ENCODE measurements around the gene EYA2.

The EYA2 gene

DNA sequence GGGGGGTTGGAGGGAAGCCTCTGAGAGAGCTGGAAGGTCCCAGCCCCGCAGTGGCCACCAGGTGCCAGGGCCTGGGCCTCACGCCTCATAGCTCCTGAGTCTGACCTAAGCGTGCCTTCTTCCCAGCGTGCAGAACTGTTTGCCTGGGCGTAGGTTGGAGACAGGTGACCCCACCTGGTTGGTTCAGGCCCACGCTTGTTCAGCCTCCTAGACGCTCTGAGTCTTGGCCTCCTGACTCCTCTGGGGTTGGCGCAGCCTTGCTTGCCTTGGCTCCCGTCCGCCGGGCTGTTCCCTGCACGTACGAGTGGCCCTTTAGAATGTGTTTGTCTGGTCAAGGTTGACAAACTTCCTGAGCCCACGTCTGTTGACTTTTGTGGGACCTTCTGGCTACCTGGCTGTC, 70.8 kb downstream of the EYA2 start:
- H3K4me3 ChIP-seq (ENCODE audit: low read length): no peak overlapping the region
- no peak for DNase-seq (ENCODE audit: low read depth, low spot score)

DNA sequence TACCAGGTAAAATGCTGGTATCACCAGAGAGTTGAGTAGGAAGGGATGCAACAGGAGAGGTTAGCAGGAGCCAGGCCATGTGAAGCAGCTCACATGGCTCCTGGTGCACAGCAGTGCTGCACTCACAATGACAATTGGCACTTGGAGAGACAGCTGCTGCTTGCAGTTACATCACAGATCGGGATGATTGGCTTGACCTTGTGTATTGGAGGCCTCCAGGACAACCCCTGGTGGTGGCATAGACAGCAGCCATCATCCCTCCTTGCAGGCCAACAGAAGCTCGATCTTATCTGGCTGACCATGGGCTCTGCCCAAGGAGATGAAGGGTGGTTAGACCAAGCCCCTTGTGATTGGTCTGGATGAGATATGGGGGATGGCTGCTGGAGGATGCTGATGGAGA, 73.0 kb downstream of the EYA2 start:
- no peak for DNase-seq (ENCODE audit: low read depth, low spot score)
- H3K4me3 ChIP-seq (ENCODE audit: low read length): no peak overlapping the region

DNA sequence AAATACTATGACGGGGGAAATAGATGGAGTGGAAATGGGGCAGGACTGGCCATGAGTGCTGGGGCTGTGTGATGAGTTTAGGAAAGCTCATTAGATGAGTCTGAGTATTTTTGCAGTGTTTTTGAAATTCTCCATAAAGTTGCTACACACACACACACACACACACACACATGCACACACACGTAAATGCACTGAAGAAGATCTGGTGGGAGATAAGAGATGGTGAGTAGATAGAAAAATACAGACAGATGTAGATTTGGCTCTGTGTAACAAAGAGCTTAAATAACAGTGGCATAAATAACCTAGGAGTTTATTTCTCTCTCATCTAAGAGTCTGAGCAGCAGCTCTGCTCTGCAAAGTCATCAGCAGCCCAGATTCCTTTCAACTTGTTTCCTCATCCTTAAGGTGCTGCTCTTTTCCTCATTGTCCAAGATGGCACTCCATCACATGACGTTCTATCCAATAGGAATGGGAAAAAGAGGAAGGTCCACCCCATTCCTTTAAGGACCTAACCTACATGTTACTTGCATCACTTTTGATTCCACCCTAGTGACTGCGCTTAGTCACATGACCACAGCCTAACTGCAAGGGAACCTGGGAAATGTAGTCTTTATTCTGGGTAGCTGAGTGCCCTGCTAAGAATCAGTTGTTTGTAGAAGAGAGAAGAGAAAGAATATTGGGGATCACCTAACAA, 76.4 kb downstream of the EYA2 start:
- DNase-seq (ENCODE audit: low read depth, low spot score): peak; percentile 59
- peak overlapping the region; percentile 2 for H3K4me3 ChIP-seq (ENCODE audit: low read length)

DNA sequence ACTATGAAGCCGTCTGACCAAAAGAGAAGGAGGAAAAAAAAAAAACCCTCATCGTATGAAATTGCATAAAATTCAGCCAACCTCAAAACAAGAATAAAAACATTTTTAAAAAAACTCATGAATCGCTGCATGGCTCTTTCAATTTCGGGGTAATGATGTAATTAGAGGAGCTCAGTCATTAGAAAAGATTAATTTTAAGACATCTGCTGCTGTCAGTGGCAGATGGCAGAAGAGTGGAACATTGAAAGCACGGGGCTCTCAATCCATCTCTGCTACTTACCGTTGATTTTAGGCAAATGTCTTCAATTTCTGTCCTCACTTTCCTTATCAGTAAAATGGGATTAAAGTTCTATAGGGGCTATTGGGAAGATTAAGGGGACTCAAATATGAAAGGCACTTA, 79.1 kb downstream of the EYA2 start:
- H3K4me3 ChIP-seq (ENCODE audit: low read length): no peak overlapping the region
- DNase-seq (ENCODE audit: low read depth, low spot score): no peak

DNA sequence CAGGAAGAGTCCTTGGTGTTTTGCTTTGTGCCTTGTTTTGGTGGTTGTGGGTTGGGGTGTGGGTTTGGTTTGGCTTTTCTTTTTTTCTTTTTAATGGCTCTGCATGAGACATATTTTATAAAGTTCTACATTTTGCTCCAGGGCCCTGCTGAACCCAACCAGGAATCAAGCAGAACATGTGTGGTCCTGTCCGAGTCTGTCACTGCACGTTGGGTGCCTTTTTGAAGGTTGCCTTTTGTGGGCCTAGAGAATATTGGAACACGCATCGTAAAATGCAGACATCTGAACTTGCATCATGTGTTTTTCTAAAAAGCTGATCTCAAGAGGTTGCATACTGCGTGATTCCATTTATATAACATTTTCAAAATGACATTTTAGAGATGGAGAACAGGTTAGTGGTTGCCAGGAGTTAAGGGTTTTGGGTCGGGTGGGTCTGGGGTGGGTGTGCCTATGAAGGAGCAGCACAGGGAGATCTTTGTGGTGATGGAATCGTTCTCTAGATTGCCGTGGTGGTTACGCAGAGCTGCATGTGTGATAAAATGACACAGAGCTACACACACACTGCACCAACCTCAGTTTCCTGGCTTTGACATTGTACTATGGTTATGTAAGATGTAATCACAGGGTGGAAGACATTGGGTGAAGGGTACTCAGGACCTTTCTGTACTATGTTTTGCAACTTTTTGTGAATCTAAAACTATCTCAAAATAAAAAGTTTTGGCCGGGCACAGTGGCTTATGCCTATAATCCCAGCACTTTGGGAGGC, 80.2 kb downstream of the EYA2 start:
- H3K4me3 ChIP-seq (ENCODE audit: low read length): no peak overlapping the region
- peak; percentile 38 for DNase-seq (ENCODE audit: low read depth, low spot score)

DNA sequence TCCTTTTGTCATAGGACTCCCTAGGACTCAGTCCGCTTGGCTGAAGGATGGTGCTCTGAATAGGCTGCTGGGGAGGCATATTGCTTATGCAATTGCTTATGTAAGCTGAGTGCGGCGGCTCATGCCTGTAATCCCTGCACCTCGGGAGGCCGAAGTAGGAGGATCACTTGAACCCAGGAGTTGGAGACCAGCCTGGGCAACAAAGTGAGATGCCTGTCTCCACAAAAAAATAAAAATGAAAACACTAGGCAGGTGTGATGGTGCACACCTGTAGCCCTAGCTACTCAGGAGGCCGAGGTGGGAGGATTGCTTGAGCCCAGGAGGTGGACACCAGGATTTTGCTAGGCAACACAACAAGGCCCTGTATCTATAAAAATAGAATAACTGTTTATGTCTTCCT, 81.3 kb downstream of the EYA2 start:
- H3K4me3 ChIP-seq (ENCODE audit: low read length): no peak overlapping the region
- no peak for DNase-seq (ENCODE audit: low read depth, low spot score)

DNA sequence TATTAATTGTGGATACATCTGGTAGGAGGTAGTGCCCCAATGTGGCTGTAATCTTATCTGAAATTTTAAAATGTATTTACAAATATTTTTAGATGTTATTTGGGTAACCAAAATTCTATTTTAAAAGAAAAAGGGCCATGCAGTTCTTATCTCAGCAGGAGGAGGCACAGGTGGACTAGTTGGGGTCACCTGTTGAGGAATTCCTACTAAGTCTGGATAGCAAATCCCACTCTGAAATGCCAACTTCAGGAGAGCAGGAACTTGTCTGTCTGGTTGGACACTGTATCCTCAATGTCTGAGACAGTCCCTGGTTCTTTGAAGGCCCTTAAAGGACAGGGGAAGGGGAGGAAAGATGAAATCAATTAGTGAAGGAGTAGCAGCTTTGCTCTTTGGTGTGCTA, 82.6 kb downstream of the EYA2 start:
- DNase-seq (ENCODE audit: low read depth, low spot score): no peak
- no peak overlapping the region for H3K4me3 ChIP-seq (ENCODE audit: low read length)

DNA sequence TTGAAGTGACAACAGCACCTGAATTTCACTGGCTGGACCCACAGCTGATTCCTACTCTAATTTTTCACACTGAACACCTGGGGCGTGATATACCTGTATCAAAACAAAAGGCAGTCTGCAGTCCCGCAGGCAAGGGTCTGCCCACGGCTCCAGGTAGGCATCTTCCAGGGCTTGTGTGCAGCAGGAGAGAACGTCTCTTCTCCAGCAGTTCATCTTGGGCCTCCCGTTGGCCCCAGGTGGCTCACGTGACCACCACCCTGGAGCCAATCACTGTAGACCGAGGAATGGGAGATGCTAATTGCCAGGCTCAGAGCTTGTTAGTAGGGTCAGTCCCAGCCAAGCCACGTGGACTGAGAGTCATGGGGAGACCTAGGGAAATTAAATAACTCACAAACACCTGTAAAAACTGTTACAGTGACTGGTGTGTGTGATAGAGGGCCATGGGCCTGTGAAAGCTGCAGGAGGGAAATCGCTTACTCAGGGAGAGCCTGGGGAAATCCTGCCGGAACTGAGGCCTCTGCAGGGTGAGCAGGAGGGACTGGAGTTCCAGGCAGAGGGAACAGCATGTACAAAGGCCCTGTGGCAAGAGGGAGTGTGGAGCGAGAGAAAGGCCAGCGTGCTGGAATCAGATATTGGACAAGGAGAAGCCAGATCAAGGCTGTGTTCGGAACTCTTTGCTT, 83.4 kb downstream of the EYA2 start:
- DNase-seq (ENCODE audit: low read depth, low spot score): no peak
- no peak overlapping the region for H3K4me3 ChIP-seq (ENCODE audit: low read length)

DNA sequence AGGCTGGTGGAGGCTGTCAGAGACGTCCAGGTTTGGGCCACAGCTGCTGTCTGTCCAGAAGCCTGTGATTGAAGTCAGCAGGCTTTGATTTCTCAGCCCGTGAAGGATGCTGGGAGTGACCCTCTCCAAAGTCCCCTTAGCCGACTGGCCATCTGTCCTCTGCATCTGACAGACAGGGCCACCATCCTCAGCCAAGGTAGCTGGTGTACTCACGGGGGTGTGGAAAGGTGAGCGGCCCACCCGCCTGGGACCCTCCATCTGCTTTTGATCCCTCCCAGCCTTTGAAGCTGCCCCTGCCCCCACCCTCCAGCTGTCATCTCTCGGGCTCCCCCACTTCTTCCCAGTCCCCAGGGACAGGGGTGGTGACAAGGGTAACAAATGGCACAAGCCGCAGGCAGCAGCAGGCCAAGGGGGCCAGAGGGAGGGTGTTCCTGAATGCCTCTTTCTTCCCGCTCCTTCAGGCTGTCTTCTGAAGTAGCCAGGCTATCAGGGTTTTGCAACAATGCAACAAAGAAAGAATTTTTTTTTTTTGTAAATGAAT, 84.4 kb downstream of the EYA2 start:
- H3K4me3 ChIP-seq (ENCODE audit: low read length): no peak overlapping the region
- no peak for DNase-seq (ENCODE audit: low read depth, low spot score)

DNA sequence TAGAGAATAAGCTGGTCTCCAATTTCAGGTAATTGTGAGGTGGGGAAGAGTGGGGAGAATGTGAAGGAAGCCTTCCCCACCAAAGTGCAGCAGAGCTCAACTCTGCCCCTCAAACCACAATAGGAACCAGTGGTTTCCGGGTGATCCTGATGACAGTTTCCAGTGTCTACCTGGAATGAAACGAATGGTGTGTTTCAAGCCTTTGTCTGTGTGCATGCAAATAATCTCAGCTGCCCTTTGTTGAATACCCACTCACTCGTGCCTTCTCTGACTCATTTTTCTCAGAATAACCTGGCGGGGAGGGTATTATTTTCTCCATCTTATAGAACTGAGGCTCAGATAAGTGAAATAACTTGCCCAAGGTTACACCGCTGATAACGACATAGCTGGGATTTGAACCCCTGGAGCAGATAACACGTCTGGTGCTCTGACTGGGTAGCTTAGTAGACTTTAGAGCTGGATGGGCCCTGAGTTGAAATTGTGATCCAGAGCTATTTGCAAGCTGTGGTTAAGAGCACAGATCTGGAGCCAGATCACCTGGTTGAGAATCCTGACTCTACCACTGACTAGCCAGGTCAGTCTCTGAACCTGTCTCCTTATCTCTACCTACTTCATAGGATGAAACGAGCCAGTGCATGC, 85.1 kb downstream of the EYA2 start:
- H3K4me3 ChIP-seq (ENCODE audit: low read length): no peak overlapping the region
- peak; percentile 24 for DNase-seq (ENCODE audit: low read depth, low spot score)

DNA sequence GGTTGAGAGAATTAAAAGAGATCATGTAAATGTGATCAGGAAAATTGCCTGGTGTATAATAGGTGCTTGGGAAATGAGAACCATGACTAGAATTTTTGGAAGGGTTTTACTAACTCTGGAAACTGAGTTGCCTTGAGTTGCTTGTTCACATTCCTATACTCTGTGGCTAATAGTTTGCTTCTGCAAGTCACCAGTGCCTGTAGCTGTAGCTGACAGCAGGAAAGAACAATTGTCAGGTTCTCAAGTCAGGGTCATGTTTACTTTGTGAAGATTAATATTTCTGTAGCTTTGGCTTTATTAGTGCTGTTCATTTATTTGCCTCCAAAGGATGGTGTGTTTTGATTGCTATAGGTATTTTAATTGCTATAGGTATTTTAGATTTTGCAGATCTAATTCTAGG, 86.5 kb downstream of the EYA2 start:
- DNase-seq (ENCODE audit: low read depth, low spot score): no peak
- H3K4me3 ChIP-seq (ENCODE audit: low read length): no peak overlapping the region

DNA sequence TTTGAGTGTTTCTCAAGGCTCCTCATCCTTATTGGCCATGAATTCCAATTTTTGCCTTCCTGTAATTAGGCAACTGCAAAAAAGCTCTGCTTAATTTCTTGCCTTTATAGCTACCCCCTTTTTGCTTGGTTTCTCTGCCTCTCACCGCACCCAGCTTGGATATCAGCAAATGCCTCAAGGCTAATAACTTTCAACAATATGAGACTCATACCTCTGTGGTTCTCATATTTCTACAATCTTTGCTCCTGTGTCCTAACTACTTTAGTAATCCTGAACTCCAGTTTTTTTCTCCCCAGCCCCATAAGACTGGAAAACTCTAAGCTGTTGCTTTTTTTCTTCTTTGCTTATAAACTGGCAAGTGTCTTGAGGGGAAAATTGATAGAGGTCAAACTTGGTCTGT, 88.8 kb downstream of the EYA2 start:
- H3K4me3 ChIP-seq (ENCODE audit: low read length): no peak overlapping the region
- no peak for DNase-seq (ENCODE audit: low read depth, low spot score)

DNA sequence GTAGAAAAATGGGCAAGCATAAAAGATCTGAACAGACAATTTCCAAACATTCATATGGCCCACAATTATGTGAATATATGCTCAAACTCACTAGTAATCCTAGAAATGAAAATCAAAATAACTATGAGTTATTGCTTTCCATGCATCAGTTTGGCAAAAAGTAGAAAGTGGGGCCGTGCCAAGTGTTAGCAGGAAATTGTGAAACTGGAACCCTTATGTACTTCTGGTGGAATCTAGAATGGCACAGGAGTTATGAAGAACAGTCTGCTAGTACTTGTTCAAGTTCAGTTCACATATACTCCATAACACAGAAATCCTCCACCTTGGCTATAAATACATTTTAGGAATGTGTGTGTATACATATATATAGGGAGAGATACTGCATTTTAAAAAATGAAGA, 89.8 kb downstream of the EYA2 start:
- no peak for DNase-seq (ENCODE audit: low read depth, low spot score)
- no peak overlapping the region for H3K4me3 ChIP-seq (ENCODE audit: low read length)

DNA sequence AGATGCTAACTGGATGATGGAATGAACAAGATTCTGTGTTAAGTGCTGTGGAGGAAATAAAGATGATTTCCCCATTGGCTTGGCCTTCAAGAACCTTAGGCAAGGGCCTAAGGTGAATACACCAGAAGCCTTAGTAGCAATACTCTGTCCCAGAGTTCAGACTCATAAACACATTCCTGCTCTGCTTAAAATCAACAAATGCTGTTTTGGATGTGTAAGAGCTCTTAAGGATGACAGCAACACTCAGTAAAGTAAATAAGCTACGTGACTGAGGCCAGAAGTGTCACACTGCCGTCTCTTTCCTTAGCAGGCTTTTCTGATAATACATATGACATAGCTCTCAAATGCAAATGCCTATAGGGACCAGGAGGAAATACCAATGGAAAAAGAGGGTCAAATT, 90.6 kb downstream of the EYA2 start:
- H3K4me3 ChIP-seq (ENCODE audit: low read length): no peak overlapping the region
- DNase-seq (ENCODE audit: low read depth, low spot score): no peak

DNA sequence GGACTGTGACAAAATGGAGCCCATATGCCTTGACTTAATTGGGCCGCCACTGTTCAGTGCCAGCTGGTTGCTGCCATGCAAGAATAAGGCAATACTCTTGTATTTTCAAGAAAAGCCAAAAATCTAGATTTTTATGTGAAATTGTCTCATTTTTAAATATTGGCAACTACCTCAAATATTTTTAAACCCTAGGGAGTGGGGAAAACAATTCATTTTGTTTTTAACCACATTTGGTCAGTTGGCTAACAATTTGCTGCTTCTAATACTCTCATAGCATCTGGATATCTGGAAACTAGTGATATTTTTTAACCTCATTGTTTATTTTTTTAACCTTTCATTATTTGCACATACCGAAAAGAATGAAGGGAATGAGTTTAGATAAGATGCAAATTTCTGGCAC, 91.0 kb downstream of the EYA2 start:
- no peak for DNase-seq (ENCODE audit: low read depth, low spot score)
- H3K4me3 ChIP-seq (ENCODE audit: low read length): no peak overlapping the region

DNA sequence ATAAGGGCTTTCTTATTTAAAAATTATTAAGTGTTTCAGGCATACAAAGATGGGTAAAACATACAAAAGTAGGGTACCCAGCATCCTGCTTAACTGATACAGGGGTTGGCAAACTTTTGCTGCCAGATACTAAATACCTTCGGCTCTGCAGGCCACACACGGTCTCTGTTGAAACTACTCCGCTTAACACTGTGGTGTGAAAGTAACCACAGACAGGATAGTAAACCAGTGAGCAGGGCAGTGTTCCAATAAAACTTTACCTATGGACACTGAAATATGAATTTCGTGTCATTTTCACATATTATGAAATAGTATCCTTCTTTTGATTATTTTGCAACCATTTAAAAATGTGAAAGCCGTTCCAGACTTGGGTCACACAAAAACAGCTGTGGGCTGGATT, 92.4 kb downstream of the EYA2 start:
- DNase-seq (ENCODE audit: low read depth, low spot score): no peak

DNA sequence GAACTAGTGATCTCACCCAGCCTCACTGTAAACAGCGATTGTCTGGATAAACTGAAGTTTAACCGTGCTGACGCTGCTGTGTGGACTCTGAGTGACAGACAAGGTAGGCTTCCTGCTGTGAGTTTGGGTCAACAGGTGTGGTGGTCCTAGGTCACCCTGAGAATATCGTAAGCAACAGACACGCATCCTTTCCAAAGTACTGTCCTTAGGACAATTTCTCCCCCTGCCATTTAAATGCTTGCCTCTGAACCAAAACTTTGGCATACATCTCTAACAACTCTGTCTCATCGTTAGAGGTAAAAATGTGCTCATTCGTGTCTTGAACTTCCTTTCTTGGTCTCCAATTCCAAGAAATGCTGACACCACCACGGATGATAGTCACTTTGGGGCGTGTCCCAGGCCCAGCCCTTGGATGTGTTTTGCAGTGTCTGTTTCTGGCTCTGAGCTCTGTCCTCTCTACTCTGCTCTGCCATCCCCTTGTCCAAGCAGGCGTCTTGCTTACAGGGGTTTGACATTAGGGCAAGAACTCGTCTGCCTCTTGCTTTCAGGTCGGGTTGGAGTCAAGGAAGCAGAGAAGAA, 95.5 kb downstream of the EYA2 start:
- H3K4me3 ChIP-seq (ENCODE audit: low read length): no peak overlapping the region
- no peak for DNase-seq (ENCODE audit: low read depth, low spot score)

More for the DNA sequence above, 92.4 kb downstream of the EYA2 start:
- no peak overlapping the region for H3K4me3 ChIP-seq (ENCODE audit: low read length)

DNA sequence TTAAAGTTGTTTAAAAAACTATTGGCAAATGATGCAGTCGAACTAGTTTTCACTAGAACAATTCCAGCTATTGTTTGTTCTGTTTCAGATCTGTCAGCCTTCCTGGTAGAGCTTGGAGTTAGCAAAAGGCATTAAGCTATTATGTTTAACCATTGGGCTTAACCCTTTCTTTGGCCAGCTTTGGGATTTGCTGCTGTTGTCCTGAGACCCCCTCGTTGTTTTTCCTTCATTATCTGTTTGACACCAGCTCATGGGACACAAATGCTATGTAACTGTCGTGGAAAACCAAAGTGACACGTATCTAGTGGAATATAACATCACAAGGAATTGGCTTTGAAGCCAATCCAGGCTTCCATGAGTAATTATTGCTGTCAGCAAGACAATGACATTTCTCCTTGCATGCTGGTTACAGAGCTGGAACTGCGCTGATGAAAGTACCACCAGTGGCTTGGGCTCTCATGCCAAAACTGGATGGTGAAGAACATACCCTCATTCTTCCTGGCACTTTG, 96.0 kb downstream of the EYA2 start:
- H3K4me3 ChIP-seq (ENCODE audit: low read length): no peak overlapping the region
- DNase-seq (ENCODE audit: low read depth, low spot score): no peak

DNA sequence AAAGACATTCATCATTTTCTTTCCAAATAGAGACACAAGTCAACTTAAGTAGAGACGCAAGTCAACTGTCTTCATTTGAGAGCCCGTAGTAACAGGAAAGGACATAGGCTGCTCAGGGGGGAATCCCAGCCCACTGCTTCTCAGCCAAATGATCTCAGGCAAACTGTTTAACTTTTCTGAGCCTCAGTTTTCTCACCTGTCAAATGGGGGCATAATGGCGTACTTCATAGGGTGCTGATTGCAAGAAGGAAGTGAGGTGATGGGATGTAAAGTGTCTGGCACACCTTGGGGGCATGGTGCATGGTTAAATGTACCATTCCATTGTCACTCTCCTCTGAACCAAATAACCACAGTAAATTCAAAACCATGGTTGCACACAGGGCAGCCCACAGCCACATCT, 96.5 kb downstream of the EYA2 start:
- DNase-seq (ENCODE audit: low read depth, low spot score): no peak
- no peak overlapping the region for H3K4me3 ChIP-seq (ENCODE audit: low read length)
